Fibroblast of mammary gland (primary cell): Measurements from ENCODE around the gene DEFB128.
"Not testable (repeated sequence)": the region's sequence is repeated elsewhere in the genome, so short reads cannot be mapped to it uniquely, and the experiment has no call there.

Experiments
- DNase-seq: peaks from one replicate; pipeline ENCODE4 v3.0.0-alpha.2; 2010; ENCODE audit warnings: low read depth
- H3K4me3 ChIP-seq: 2 replicates; pipeline ENCODE4 v1.5.1; 2011; ENCODE audit warnings: low read depth, mild to moderate bottlenecking, low read length, moderate library complexity; ENCODE audit not compliant: control insufficient read depth
- TF ChIP-seq, protein P1 (sequence below): conservative IDR thresholded peaks from 2 replicates; pipeline ENCODE4 v1.5.1; 2011; ENCODE audit warnings: low read depth, low read length, inconsistent platforms; ENCODE audit not compliant: control insufficient read depth, insufficient read depth

Gene DEFB128

GRCh38 chr20:208942-209566 is 19.5 kb upstream of the DEFB128 start:
- no peak overlapping the region for H3K4me3 ChIP-seq
- peak; percentile 81 for DNase-seq
- TF ChIP-seq, protein P1, sequence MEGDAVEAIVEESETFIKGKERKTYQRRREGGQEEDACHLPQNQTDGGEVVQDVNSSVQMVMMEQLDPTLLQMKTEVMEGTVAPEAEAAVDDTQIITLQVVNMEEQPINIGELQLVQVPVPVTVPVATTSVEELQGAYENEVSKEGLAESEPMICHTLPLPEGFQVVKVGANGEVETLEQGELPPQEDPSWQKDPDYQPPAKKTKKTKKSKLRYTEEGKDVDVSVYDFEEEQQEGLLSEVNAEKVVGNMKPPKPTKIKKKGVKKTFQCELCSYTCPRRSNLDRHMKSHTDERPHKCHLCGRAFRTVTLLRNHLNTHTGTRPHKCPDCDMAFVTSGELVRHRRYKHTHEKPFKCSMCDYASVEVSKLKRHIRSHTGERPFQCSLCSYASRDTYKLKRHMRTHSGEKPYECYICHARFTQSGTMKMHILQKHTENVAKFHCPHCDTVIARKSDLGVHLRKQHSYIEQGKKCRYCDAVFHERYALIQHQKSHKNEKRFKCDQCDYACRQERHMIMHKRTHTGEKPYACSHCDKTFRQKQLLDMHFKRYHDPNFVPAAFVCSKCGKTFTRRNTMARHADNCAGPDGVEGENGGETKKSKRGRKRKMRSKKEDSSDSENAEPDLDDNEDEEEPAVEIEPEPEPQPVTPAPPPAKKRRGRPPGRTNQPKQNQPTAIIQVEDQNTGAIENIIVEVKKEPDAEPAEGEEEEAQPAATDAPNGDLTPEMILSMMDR: peak; percentile 76

DNA sequence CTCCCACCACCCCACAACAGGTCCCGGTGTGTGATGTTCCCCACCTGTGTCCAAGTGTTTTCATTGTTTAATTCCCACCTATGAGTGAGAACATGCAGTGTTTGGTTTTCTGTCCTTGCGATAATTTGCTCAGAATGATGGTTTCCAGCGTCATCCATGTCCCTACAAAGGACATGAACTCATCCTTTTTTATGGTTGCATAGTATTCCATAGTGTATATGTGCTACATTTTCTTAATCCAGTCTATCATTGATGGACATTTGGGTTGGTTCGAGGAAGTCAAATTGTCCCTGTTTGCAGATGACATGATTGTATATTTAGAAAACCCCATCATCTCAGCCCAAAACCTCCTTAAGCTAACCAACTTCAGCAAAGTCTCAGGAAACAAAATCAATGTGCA is 14.1 kb upstream of the DEFB128 start:
- DNase-seq, H3K4me3 ChIP-seq: not testable (repeated sequence)

GRCh38 chr20:199996-200395 is 10.5 kb upstream of the DEFB128 start:
- TF ChIP-seq, protein P1: no peak
- no peak overlapping the region for H3K4me3 ChIP-seq
- DNase-seq: no peak

- no peak for DNase-seq
- H3K4me3 ChIP-seq: no peak overlapping the region
- TF ChIP-seq, protein P1: no peak
Observed at GRCh38 chr20:198225-198624, 8.7 kb upstream of the DEFB128 start.

DNA sequence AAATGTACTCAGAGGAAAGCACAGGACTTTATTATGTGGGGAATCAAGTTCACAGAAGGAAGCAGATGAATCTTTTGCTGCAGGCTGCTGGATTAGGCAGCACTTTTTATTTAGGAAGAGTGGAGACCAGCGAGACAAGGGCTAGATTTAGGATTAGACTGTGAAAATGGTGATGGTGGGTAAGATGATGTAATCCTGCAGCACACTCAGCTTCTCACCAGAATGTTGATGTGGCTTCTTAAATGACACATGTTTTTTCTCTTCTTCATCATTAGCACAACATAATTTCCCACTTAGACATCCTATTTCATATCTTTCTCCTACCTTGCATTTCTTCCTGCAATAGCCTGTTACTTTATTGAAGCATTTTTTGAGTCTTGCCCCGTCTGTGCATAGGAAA is 1.8 kb downstream of the DEFB128 start:
- no peak overlapping the region for H3K4me3 ChIP-seq
- TF ChIP-seq, protein P1: no peak

GRCh38 chr20:184288-184687 is 5.2 kb downstream of the DEFB128 start:
- TF ChIP-seq, protein P1: no peak
- DNase-seq: no peak
- no peak overlapping the region for H3K4me3 ChIP-seq

More for the DNA sequence above, 1.8 kb downstream of the DEFB128 start:
- no peak for DNase-seq

- DNase-seq: no peak
- TF ChIP-seq, protein P1: no peak
- H3K4me3 ChIP-seq: no peak overlapping the region
Observed at GRCh38 chr20:168876-169275, 20.6 kb downstream of the DEFB128 start.
